ENCODE measurements around the gene SNCA. TPM values are rescaled to one million over a fixed set of nuclear protein-coding genes. Genes with fewer than 3 reads are reported as not detected.

The SNCA gene
- total RNA-seq, 1 donor from 2014 or later: 2.4 TPM

GRCh38 chr4:89762311-89762710, 74.7 kb downstream of the SNCA start:
- no peak for DNase-seq (ENCODE audit: low read depth)

GRCh38 chr4:89759426-89759825, 77.5 kb downstream of the SNCA start:
- no peak for DNase-seq (ENCODE audit: low read depth)
- TF ChIP-seq CTCF (conservative IDR thresholded peaks at IDR 0.05; ENCODE audit: low read depth, low read length): no peak
- H3K4me3 ChIP-seq (ENCODE audit: low read depth, low read length): no peak overlapping the region

More at GRCh38 chr4:89762311-89762710, 74.7 kb downstream of the SNCA start:
- H3K4me3 ChIP-seq (ENCODE audit: low read depth, low read length): no peak overlapping the region
- TF ChIP-seq CTCF (conservative IDR thresholded peaks at IDR 0.05; ENCODE audit: low read depth, low read length): no peak

GRCh38 chr4:89757154-89757719, 79.7 kb downstream of the SNCA start:
- TF ChIP-seq CTCF (conservative IDR thresholded peaks at IDR 0.05; ENCODE audit: low read depth, low read length): no peak
- no peak overlapping the region for H3K4me3 ChIP-seq (ENCODE audit: low read depth, low read length)
- no peak for DNase-seq (ENCODE audit: low read depth)

GRCh38 chr4:89755220-89755619, 81.7 kb downstream of the SNCA start:
- no peak overlapping the region for H3K4me3 ChIP-seq (ENCODE audit: low read depth, low read length)
- DNase-seq (ENCODE audit: low read depth): no peak
- peak; percentile 26 for TF ChIP-seq CTCF (conservative IDR thresholded peaks at IDR 0.05; ENCODE audit: low read depth, low read length)

GRCh38 chr4:89754531-89754930, 82.4 kb downstream of the SNCA start:
- H3K4me3 ChIP-seq (ENCODE audit: low read depth, low read length): no peak overlapping the region
- no peak for TF ChIP-seq CTCF (conservative IDR thresholded peaks at IDR 0.05; ENCODE audit: low read depth, low read length)
- peak; percentile 64 for DNase-seq (ENCODE audit: low read depth)

GRCh38 chr4:89753601-89754066, 83.3 kb downstream of the SNCA start:
- H3K4me3 ChIP-seq (ENCODE audit: low read depth, low read length): no peak overlapping the region
- TF ChIP-seq CTCF (conservative IDR thresholded peaks at IDR 0.05; ENCODE audit: low read depth, low read length): no peak
- DNase-seq (ENCODE audit: low read depth): peak; percentile 99

- H3K4me3 ChIP-seq (ENCODE audit: low read depth, low read length): no peak overlapping the region
- DNase-seq (ENCODE audit: low read depth): peak; percentile 73
- TF ChIP-seq CTCF (conservative IDR thresholded peaks at IDR 0.05; ENCODE audit: low read depth, low read length): no peak
These were observed 83.9 kb downstream of the SNCA start for GRCh38 chr4:89752932-89753598.
